Nephron (organoid): ENCODE data around the gene CLEC11A.

Source experiments
- H3K27ac Mint-ChIP-seq, 3 experiments: 2 replicates each; pipeline ENCODE4 v1.8.0; 2020; ENCODE audit warnings: mixed read lengths in 3 of 3, mild to moderate bottlenecking in 2 of 3, moderate library complexity in 1 of 3
- H3K27me3 Mint-ChIP-seq: 2 replicates; pipeline ENCODE4 v1.8.0; 2021; ENCODE audit warnings: low read depth, mild to moderate bottlenecking, moderate library complexity, mixed read lengths
- H3K36me3 Mint-ChIP-seq: 2 replicates; pipeline ENCODE4 v1.8.0; 2020; ENCODE audit warnings: low read depth, mixed read lengths
- H3K4me1 Mint-ChIP-seq: 2 replicates; pipeline ENCODE4 v1.8.0; 2020; ENCODE audit warnings: mixed read lengths
- H3K4me3 Mint-ChIP-seq, 3 experiments: 2 replicates each; pipeline ENCODE4 v1.8.0; 2020; ENCODE audit warnings: mild to moderate bottlenecking in 3 of 3, mixed read lengths in 3 of 3, moderate library complexity in 2 of 3
- H3K9me3 Mint-ChIP-seq: 2 replicates; pipeline ENCODE4 v1.8.0; 2020; ENCODE audit warnings: mixed read lengths
- TF ChIP-seq, protein P1 (sequence below), 3 experiments: fragments of 200-600 bp; sonication (generic); IDR thresholded peaks; one replicate each; pipeline ENCODE4 v1.5.0; 2021; ENCODE audit warnings: antibody characterized with exemption in 3 of 3; ENCODE audit not compliant: unreplicated experiment in 3 of 3

CLEC11A gene

GRCh38 chr19:50695251-50696093 is 27.7 kb upstream of the CLEC11A start:
- Mint-ChIP-seq H3K36me3 (no peaks in the 10 kb centered on the region), H3K9me3 (no peaks in the 10 kb centered on the region), H3K27ac (no peak overlapping the region), H3K4me3 (peak overlapping the region in 2 of 3 experiments; percentile 35 to 55), H3K27me3 (peaks cover 89% of the 10 kb centered on the region), H3K4me1 (no peaks in the 10 kb centered on the region)
- TF ChIP-seq, protein P1, sequence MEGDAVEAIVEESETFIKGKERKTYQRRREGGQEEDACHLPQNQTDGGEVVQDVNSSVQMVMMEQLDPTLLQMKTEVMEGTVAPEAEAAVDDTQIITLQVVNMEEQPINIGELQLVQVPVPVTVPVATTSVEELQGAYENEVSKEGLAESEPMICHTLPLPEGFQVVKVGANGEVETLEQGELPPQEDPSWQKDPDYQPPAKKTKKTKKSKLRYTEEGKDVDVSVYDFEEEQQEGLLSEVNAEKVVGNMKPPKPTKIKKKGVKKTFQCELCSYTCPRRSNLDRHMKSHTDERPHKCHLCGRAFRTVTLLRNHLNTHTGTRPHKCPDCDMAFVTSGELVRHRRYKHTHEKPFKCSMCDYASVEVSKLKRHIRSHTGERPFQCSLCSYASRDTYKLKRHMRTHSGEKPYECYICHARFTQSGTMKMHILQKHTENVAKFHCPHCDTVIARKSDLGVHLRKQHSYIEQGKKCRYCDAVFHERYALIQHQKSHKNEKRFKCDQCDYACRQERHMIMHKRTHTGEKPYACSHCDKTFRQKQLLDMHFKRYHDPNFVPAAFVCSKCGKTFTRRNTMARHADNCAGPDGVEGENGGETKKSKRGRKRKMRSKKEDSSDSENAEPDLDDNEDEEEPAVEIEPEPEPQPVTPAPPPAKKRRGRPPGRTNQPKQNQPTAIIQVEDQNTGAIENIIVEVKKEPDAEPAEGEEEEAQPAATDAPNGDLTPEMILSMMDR (IDR thresholded peaks at IDR 0.05; ENCODE audit: unreplicated experiment in 3 of 3): no peak

GRCh38 chr19:50696094-50696483 is 27.1 kb upstream of the CLEC11A start:
- no peaks in the 10 kb centered on the region for H3K9me3 Mint-ChIP-seq
- peaks cover 87% of the 10 kb centered on the region for H3K27me3 Mint-ChIP-seq
- TF ChIP-seq, protein P1 (IDR thresholded peaks at IDR 0.05; ENCODE audit: unreplicated experiment in 3 of 3): no peak
- H3K36me3 Mint-ChIP-seq: no peaks in the 10 kb centered on the region
- no peak overlapping the region for H3K27ac Mint-ChIP-seq
- H3K4me3 Mint-ChIP-seq: peak overlapping the region in 1 of 3 experiments; percentile 35
- H3K4me1 Mint-ChIP-seq: no peaks in the 10 kb centered on the region

DNA sequence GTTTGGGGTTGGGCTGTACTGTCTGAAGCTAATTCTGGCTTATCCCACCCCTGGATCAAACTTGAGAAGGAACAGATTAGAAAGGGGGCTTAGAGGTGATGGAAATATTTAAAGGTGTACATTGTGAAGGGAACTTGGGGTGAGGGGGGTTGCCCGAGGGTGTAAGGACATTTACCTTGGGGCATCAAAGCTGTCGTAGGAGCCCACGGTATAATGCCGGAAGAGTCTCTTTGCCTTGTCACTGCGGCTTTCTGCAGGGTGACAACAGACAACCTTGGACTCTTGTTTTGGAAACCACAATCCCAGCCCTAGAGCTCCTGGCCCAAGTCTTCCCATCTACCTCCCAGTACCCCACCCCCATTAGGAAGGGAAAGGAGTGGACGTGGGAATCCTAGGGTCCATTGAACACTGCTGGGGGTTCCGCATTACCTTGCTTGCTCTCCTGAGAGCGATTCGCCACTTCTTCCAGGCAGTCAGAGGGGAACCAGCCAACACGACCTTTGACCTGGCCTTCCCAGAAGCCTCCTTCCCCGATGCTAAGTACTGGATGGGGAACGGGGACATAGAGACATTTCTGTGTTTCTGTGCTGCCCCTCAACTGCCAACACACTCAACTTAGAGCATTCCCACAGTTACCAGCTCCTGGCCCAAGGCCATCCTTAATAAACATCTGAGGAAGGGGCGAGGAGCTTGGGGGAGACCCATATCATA is 25.6 kb upstream of the CLEC11A start:
- no peaks in the 10 kb centered on the region for H3K9me3 Mint-ChIP-seq
- no peak overlapping the region for H3K4me3 Mint-ChIP-seq
- TF ChIP-seq, protein P1 (IDR thresholded peaks at IDR 0.05; ENCODE audit: unreplicated experiment in 3 of 3): no peak
- H3K27ac Mint-ChIP-seq: no peak overlapping the region
- H3K4me1 Mint-ChIP-seq: no peaks in the 10 kb centered on the region
- H3K27me3 Mint-ChIP-seq: peaks cover 72% of the 10 kb centered on the region
- H3K36me3 Mint-ChIP-seq: no peaks in the 10 kb centered on the region

- Mint-ChIP-seq H3K4me1 (no peaks in the 10 kb centered on the region), H3K27ac (no peak overlapping the region), H3K36me3 (no peaks in the 10 kb centered on the region), H3K27me3 (peaks cover 61% of the 10 kb centered on the region), H3K9me3 (no peaks in the 10 kb centered on the region), H3K4me3 (no peak overlapping the region)
- TF ChIP-seq, protein P1 (IDR thresholded peaks at IDR 0.05; ENCODE audit: unreplicated experiment in 3 of 3): no peak
These were observed 21.7 kb upstream of the CLEC11A start for GRCh38 chr19:50701367-50701985.

- no peaks in the 10 kb centered on the region for H3K9me3 Mint-ChIP-seq
These were observed 20.9 kb upstream of the CLEC11A start for GRCh38 chr19:50702158-50702870.

More at GRCh38 chr19:50702158-50702870, 20.9 kb upstream of the CLEC11A start:
- TF ChIP-seq, protein P1 (IDR thresholded peaks at IDR 0.05; ENCODE audit: unreplicated experiment in 3 of 3): no peak
- no peaks in the 10 kb centered on the region for H3K36me3 Mint-ChIP-seq
- no peak overlapping the region for H3K4me3 Mint-ChIP-seq
- no peaks in the 10 kb centered on the region for H3K4me1 Mint-ChIP-seq
- no peak overlapping the region for H3K27ac Mint-ChIP-seq
- H3K27me3 Mint-ChIP-seq: peaks cover 60% of the 10 kb centered on the region
